HCT116 (cell line): Measurements from ENCODE around the gene PANX2. TPM values are rescaled to one million over a fixed set of nuclear protein-coding genes. Genes with fewer than 3 reads are reported as not detected.

Experiments
- ATAC-seq: fragments of 200-7000 bp; cut with Tn5 transposase; 2 replicates; pipeline ENCODE4 v1.9.1; 2020; ENCODE audit warnings: mild to moderate bottlenecking, moderate library complexity
- BruUV-seq: library from RNA; stranded (reverse); fragments of 400-500 nt; replicated peaks from 2 replicates; lab custom pipeline; 2021; lab: Mats Ljungman, UMichigan
- CTCF ChIA-PET: fragments of 300-600 bp; sonication (Branson Sonifier 250); formaldehyde crosslinking; loops from one replicate; lab custom pipeline; 2021; ENCODE audit warnings: antibody characterized with exemption; lab: Charles Lee
- POLR2A ChIA-PET: fragments of 300-600, 350-600 bp; sonication (Branson Sonifier 250); formaldehyde crosslinking; loops from one replicate; lab custom pipeline; 2021; ENCODE audit warnings: antibody characterized with exemption; lab: Charles Lee
- RAD21 ChIA-PET, 2 experiments: fragments of 300-600 bp; sonication (Branson Sonifier 250); formaldehyde crosslinking; loops; one replicate each; lab custom pipeline; 2023; ENCODE audit warnings: low total read pairs in 2 of 2; ENCODE audit not compliant: uncharacterized antibody in 2 of 2, unreplicated experiment in 2 of 2, low non-redundant PET in 1 of 2; lab: Charles Lee
- DNase-seq: peaks from one replicate; pipeline ENCODE4 v3.0.0-alpha.2; 2010; ENCODE audit warnings: low read depth, low spot score
- H2AFZ ChIP-seq: fragments of 200-600 bp; shearing (Covaris generic), sonication (generic); 2 replicates; pipeline ENCODE4 v1.6.1; 2017; ENCODE audit warnings: low read depth, mixed run types, mixed read lengths, antibody characterized with exemption, low read length; ENCODE audit not compliant: poor library complexity, severe bottlenecking
- H3K27ac ChIP-seq: 2 replicates; pipeline ENCODE4 v1.5.1; 2012; ENCODE audit warnings: low read depth, low read length
- H3K27me3 ChIP-seq: fragments of 200-600 bp; sonication (generic); 2 replicates; pipeline ENCODE4 v1.6.1; 2016; ENCODE audit warnings: mixed run types, low read length, mixed read lengths; ENCODE audit not compliant: insufficient read depth
- H3K36me3 ChIP-seq, 2 experiments: fragments of 200-500 bp in 1 of 2; fragments of 200-600 bp in 1 of 2; sonication (Bioruptor generic) in 1 of 2; sonication (generic) in 1 of 2; 2 replicates each; pipeline versions ENCODE4 v1.5.1 to v1.6.1; 2014 to 2016; ENCODE audit warnings: low read length in 2 of 2, inconsistent platforms in 1 of 2, mixed read lengths in 1 of 2, mixed run types in 1 of 2; ENCODE audit not compliant: insufficient read depth in 2 of 2, control insufficient read depth in 1 of 2
- H3K4me1 ChIP-seq, 2 experiments: fragments of 200-600 bp in 1 of 2; sonication (generic) in 1 of 2; 2 replicates each; pipeline versions ENCODE4 v1.5.1 to v1.6.1; 2012 to 2017; ENCODE audit warnings: low read length in 2 of 2, inconsistent platforms in 1 of 2, mild to moderate bottlenecking in 1 of 2, mixed read lengths in 1 of 2, mixed run types in 1 of 2, moderate library complexity in 1 of 2; ENCODE audit not compliant: insufficient read depth in 2 of 2, control insufficient read depth in 1 of 2
- H3K4me2 ChIP-seq: fragments of 200-600 bp; sonication (generic); 2 replicates; pipeline ENCODE4 v1.6.1; 2017; ENCODE audit warnings: mixed run types, low read length, mixed read lengths
- H3K4me3 ChIP-seq, 2 experiments: fragments of 200-600 bp in 1 of 2; sonication (generic) in 1 of 2; replicated peaks in 1 of 2; 2 replicates each; pipeline ENCODE4 v1.5.1; 2011 to 2016; ENCODE audit warnings: low read length in 2 of 2, control low read depth in 1 of 2, low read depth in 1 of 2, mild to moderate bottlenecking in 1 of 2, mixed read lengths in 1 of 2, mixed run types in 1 of 2
- H3K79me2 ChIP-seq: fragments of 200-600 bp; sonication (generic); 2 replicates; pipeline ENCODE4 v1.6.1; 2017; ENCODE audit warnings: mild to moderate bottlenecking, mixed run types, low read length, moderate library complexity, mixed read lengths; ENCODE audit not compliant: insufficient read depth
- H3K9ac ChIP-seq: fragments of 200-600 bp; sonication (generic); 2 replicates; pipeline ENCODE4 v1.6.1; 2016; ENCODE audit warnings: low read length, mixed read lengths
- H3K9me2 ChIP-seq: fragments of 200-600 bp; sonication (generic), shearing (Covaris generic); 2 replicates; pipeline ENCODE4 v1.6.1; 2017; ENCODE audit warnings: mixed run types, mild to moderate bottlenecking, moderate library complexity; ENCODE audit not compliant: insufficient read depth
- H3K9me3 ChIP-seq, 2 experiments: fragments of 200-500 bp in 1 of 2; fragments of 200-600 bp in 1 of 2; sonication (Bioruptor generic) in 1 of 2; sonication (generic) in 1 of 2; 2 replicates each; pipeline ENCODE4 v1.6.1; 2014 to 2017; ENCODE audit warnings: low read length in 2 of 2, mixed read lengths in 2 of 2, inconsistent platforms in 1 of 2, low read depth in 1 of 2, mild to moderate bottlenecking in 1 of 2, mixed run types in 1 of 2, moderate library complexity in 1 of 2; ENCODE audit not compliant: control insufficient read depth in 1 of 2, insufficient read depth in 1 of 2
- H4K20me1 ChIP-seq: fragments of 200-600 bp; sonication (generic), shearing (Covaris generic); 2 replicates; pipeline ENCODE4 v1.6.1; 2017; ENCODE audit warnings: mixed run types, mild to moderate bottlenecking, moderate library complexity; ENCODE audit not compliant: insufficient read depth
- CTCF ChIP-seq, 3 experiments: fragments of 200-600 bp in 1 of 3; sonication (generic) in 1 of 3; IDR thresholded peaks in 2 of 3; conservative IDR thresholded peaks in 1 of 3; 2 replicates each; pipeline ENCODE4 v1.5.1; 2012 to 2017; ENCODE audit warnings: low read depth in 2 of 3, low read length in 2 of 3, antibody characterized with exemption in 1 of 3, borderline replicate concordance in 1 of 3, control low read depth in 1 of 3, mild to moderate bottlenecking in 1 of 3, mixed read lengths in 1 of 3, mixed run types in 1 of 3, moderate library complexity in 1 of 3; ENCODE audit not compliant: insufficient read depth in 1 of 3
- JUND ChIP-seq: IDR thresholded peaks from 2 replicates; pipeline ENCODE4 v1.6.1; 2012
- POLR2AphosphoS5 ChIP-seq: IDR thresholded peaks from 2 replicates; pipeline ENCODE4 v1.6.1; 2011; ENCODE audit warnings: mild to moderate bottlenecking, low read depth, low read length, moderate library complexity
- SP1 ChIP-seq: IDR thresholded peaks from 2 replicates; pipeline ENCODE4 v1.6.1; 2012; ENCODE audit warnings: low read depth
- TCF7L2 ChIP-seq: IDR thresholded peaks from 2 replicates; pipeline ENCODE4 v1.7.0; 2011; ENCODE audit warnings: borderline replicate concordance, inconsistent platforms; ENCODE audit not compliant: insufficient read depth, insufficient read length; ENCODE audit errors: extremely low read depth
- ZFX ChIP-seq: fragments of 450-650 bp; IDR thresholded peaks from 2 replicates; pipeline ENCODE4 v1.6.1; 2017
- ZNF274 ChIP-seq: fragments of 200-500 bp; sonication (Bioruptor generic); IDR thresholded peaks from 2 replicates; pipeline ENCODE4 v1.6.1; 2014; ENCODE audit warnings: mild to moderate bottlenecking, low read depth, low read length, inconsistent platforms
- intact Hi-C: fragments of 100-400 bp; cut with micrococcal nuclease; formaldehyde crosslinking; loops from 2 replicates; pipeline ENCODE4 v1.10.0; 2022
- total RNA-seq: library from RNA; stranded (reverse); gene quantifications from one replicate; pipeline ENCODE4 v1.2.1, GENCODE V29; 2021; ENCODE audit not compliant: unreplicated experiment

Gene PANX2
- total RNA-seq, 1 experiment from 2014 or later, result 8.0 TPM

DNA sequence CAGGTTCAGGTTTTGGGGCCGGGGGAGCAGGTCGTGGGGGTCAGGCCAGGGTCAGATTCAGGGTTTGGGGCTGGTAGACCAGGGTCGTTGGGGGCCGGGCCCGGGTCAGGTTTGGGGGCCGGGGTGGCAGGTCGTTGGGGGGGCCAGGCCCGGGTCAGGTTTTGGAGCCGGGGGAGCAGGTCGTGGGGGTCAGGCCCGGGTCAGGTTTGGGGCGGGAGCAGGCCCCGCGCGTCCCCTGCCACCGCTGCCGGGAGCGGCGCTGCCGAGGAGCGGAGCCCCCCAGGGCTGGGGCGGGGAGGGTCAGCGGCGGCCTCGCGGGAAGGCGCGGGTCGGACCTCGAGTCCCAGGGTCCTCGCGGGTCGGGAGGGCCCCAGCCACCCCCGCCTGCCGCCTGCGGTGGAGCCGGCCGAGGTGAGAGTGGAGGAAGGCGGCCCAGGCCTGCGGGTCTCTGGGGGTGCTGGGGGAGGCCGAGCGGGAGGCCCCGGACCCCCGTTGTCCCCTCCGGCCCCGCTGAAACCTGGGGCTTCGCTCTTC, 15.7 kb downstream of the PANX2 start:
- TF ChIP-seq ZNF274 (no peak), POLR2AphosphoS5 (no peak), CTCF (IDR thresholded peaks at IDR 0.05 in 2 of 3, conservative IDR thresholded peaks at IDR 0.05 in 1 of 3; ENCODE audit: borderline replicate concordance in 1 of 3, insufficient read depth in 1 of 3, low read depth in 2 of 3, low read length in 2 of 3) (no peak), TCF7L2 (no peak), ZFX (peak; percentile 39; the same call in 1 of the 2 replicates), JUND (no peak), SP1 (no peak)
- peak overlapping the region; percentile 90 for H3K9ac ChIP-seq
- DNase-seq (no peak), ATAC-seq (no peak)
- no peaks in the 10 kb centered on the region for H3K27me3 ChIP-seq
- POLR2A ChIA-PET, result no interaction called here
- peaks cover 6% of the 10 kb centered on the region; the same call in 1 of the 2 replicates for H4K20me1 ChIP-seq
- CTCF ChIA-PET, result no interaction called here
- peak overlapping the region; percentile 74 to 85 for H3K4me3 ChIP-seq
- H2AFZ ChIP-seq, result no peak overlapping the region
- intact Hi-C loops, result no loop called here
- H3K36me3 ChIP-seq, result no peaks in the 10 kb centered on the region
- H3K4me1 ChIP-seq, result peaks cover 35 to 59% of the 10 kb centered on the region in 2 experiments
- RAD21 ChIA-PET, result no interaction called here
- no peaks in the 10 kb centered on the region for H3K9me2 ChIP-seq
- H3K9me3 ChIP-seq, result no peaks in the 10 kb centered on the region
- H3K27ac ChIP-seq, result peak overlapping the region; percentile 81
- H3K4me2 ChIP-seq, result peak overlapping the region; percentile 93
- BruUV-seq, result no TSS peak
- H3K79me2 ChIP-seq, result peaks cover 51% of the 10 kb centered on the region
